WTC11 (cell line): Measurements from ENCODE around the gene TEP1. TPM values are rescaled to one million over a fixed set of nuclear protein-coding genes. Genes with fewer than 3 reads are reported as not detected.

ENCODE experiments used
- ATAC-seq: fragments of 200-7000 bp; cut with Tn5 transposase; 2 replicates; pipeline ENCODE4 v1.10.0; 2021; ENCODE audit warnings: mild to moderate bottlenecking, moderate library complexity
- CTCF ChIA-PET: fragments of 300-600 bp; sonication (Branson Sonifier 250); formaldehyde crosslinking; loops from one replicate; lab custom pipeline; 2021; ENCODE audit warnings: antibody characterized with exemption; lab: Charles Lee
- POLR2A ChIA-PET: fragments of 350-600 bp; sonication (Branson Sonifier 250); formaldehyde crosslinking; loops from one replicate; lab custom pipeline; 2021; ENCODE audit warnings: antibody characterized with exemption; lab: Charles Lee
- DNase-seq: peaks from one replicate; pipeline ENCODE4 v3.0.0; 2021; ENCODE audit warnings: low spot score
- H3K27ac Mint-ChIP-seq: 2 replicates; pipeline ENCODE4 v1.8.0; 2021; ENCODE audit warnings: mixed read lengths
- H3K27me3 Mint-ChIP-seq: 2 replicates; pipeline ENCODE4 v1.8.0; 2021; ENCODE audit warnings: low read depth, mild to moderate bottlenecking, moderate library complexity, mixed read lengths
- H3K36me3 Mint-ChIP-seq: 2 replicates; pipeline ENCODE4 v1.8.0; 2021; ENCODE audit warnings: mixed read lengths
- H3K4me1 Mint-ChIP-seq: 2 replicates; pipeline ENCODE4 v1.8.0; 2022; ENCODE audit warnings: mixed read lengths
- H3K4me3 Mint-ChIP-seq: 2 replicates; pipeline ENCODE4 v1.8.0; 2021; ENCODE audit warnings: mild to moderate bottlenecking, moderate library complexity, mixed read lengths
- H3K9me3 Mint-ChIP-seq: 2 replicates; pipeline ENCODE4 v1.8.0; 2021; ENCODE audit warnings: mixed read lengths
- ATF1 ChIP-seq: sonication (generic); formaldehyde crosslinking; IDR thresholded peaks from 2 replicates; pipeline ENCODE4 v1.8.1; 2023; ENCODE audit warnings: mild to moderate bottlenecking, moderate library complexity, missing genetic modification reagents
- CREB1 ChIP-seq: sonication (generic); formaldehyde crosslinking; IDR thresholded peaks from 2 replicates; pipeline ENCODE4 v1.8.0; 2023; ENCODE audit warnings: mild to moderate bottlenecking, missing genetic modification reagents
- CREM ChIP-seq: sonication (generic); formaldehyde crosslinking; IDR thresholded peaks from 2 replicates; pipeline ENCODE4 v1.8.1; 2022; ENCODE audit warnings: mild to moderate bottlenecking, missing genetic modification reagents, moderate library complexity
- E2F5 ChIP-seq: sonication (generic); formaldehyde crosslinking; IDR thresholded peaks from 2 replicates; pipeline ENCODE4 v1.8.1; 2022; ENCODE audit warnings: mild to moderate bottlenecking, moderate library complexity, missing genetic modification reagents
- FOXP1 ChIP-seq: sonication (generic); formaldehyde crosslinking; IDR thresholded peaks from 2 replicates; pipeline ENCODE4 v1.8.0; 2022; ENCODE audit warnings: missing genetic modification reagents, mild to moderate bottlenecking, moderate library complexity, borderline replicate concordance
- HMGA2 ChIP-seq: fragments of 250-450 bp; sonication (Bioruptor Pico); IDR thresholded peaks from 2 replicates; pipeline ENCODE4 v1.4.0; 2021; ENCODE audit warnings: mild to moderate bottlenecking, moderate library complexity
- NR2C2 ChIP-seq: sonication (generic); formaldehyde crosslinking; IDR thresholded peaks from 2 replicates; pipeline ENCODE4 v1.8.0; 2022; ENCODE audit warnings: mild to moderate bottlenecking, missing genetic modification reagents
- NR3C1 ChIP-seq: sonication (generic); formaldehyde crosslinking; conservative IDR thresholded peaks from 2 replicates; pipeline ENCODE4 v1.8.1; 2023; ENCODE audit warnings: low read depth, mild to moderate bottlenecking, missing genetic modification reagents
- PRRX2 ChIP-seq: fragments of 250-450 bp; sonication (Bioruptor Pico); IDR thresholded peaks from 2 replicates; pipeline ENCODE4 v1.8.0; 2021; ENCODE audit warnings: mild to moderate bottlenecking
- SOX15 ChIP-seq: fragments of 250-450 bp; sonication (Bioruptor Pico); IDR thresholded peaks from 2 replicates; pipeline ENCODE4 v1.9.0; 2021; ENCODE audit warnings: mild to moderate bottlenecking
- SP1 ChIP-seq: sonication (generic); formaldehyde crosslinking; conservative IDR thresholded peaks from 2 replicates; pipeline ENCODE4 v1.8.1; 2022; ENCODE audit warnings: missing genetic modification reagents
- STAT6 ChIP-seq: sonication (generic); formaldehyde crosslinking; conservative IDR thresholded peaks from 2 replicates; pipeline ENCODE4 v1.8.1; 2023; ENCODE audit warnings: mild to moderate bottlenecking, low read depth, missing genetic modification reagents, moderate library complexity
- TEAD1 ChIP-seq: sonication (generic); formaldehyde crosslinking; IDR thresholded peaks from 2 replicates; pipeline ENCODE4 v1.8.0; 2022; ENCODE audit warnings: mild to moderate bottlenecking, missing genetic modification reagents
- ZBTB21 ChIP-seq: sonication (generic); formaldehyde crosslinking; IDR thresholded peaks from 2 replicates; pipeline ENCODE4 v1.8.1; 2023; ENCODE audit warnings: mild to moderate bottlenecking, missing genetic modification reagents, borderline replicate concordance
- ZNF396 ChIP-seq: fragments of 250-450 bp; sonication (Bioruptor Pico); IDR thresholded peaks from 2 replicates; pipeline ENCODE4 v1.8.0; 2021; ENCODE audit warnings: mild to moderate bottlenecking, moderate library complexity, borderline replicate concordance
- ZNF416 ChIP-seq: fragments of 250-450 bp; sonication (Bioruptor Pico); IDR thresholded peaks from 2 replicates; pipeline ENCODE4 v1.9.0; 2021; ENCODE audit warnings: mild to moderate bottlenecking, inconsistent platforms
- ZNF532 ChIP-seq: fragments of 250-450 bp; sonication (Bioruptor Pico); IDR thresholded peaks from 2 replicates; pipeline ENCODE4 v1.9.0; 2021; ENCODE audit warnings: mild to moderate bottlenecking, borderline replicate concordance
- total RNA-seq: library from RNA; stranded (reverse); gene quantifications from 3 replicates; pipeline ENCODE4 v1.2.3, GENCODE V29; 2021
- TF ChIP-seq, protein P1 (sequence below): fragments of 250-450 bp; sonication (Bioruptor Pico); IDR thresholded peaks from 2 replicates; pipeline ENCODE4 v1.8.0; 2021; ENCODE audit warnings: mild to moderate bottlenecking
- TF ChIP-seq, protein P2 (sequence below): sonication (generic); formaldehyde crosslinking; IDR thresholded peaks from 2 replicates; pipeline ENCODE4 v1.8.0; 2022; ENCODE audit warnings: mild to moderate bottlenecking, missing genetic modification reagents
- TF ChIP-seq, protein P3 (sequence below): sonication (generic); formaldehyde crosslinking; IDR thresholded peaks from 2 replicates; pipeline ENCODE4 v1.8.0; 2022; ENCODE audit warnings: mild to moderate bottlenecking, missing genetic modification reagents

Gene TEP1
- total RNA-seq, 1 experiment from 2014 or later, result 16.0 TPM

DNA sequence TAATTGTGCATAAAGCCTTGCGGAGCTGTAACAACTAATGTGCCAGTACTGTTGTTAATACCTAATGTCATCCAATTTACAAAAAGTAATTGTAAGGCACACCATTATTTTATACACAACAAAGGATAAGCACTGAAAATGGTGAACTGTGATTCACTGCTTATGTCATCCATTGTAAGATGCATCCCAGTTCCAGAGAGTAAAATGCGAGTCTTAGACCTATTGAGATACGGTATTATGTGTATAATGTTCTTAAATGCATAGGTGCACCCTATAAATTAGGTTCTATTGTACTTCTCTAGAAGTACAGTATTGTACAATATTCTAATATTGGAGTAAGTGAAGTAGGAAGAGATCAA is 69.5 kb downstream of the TEP1 start:
- Mint-ChIP-seq H3K4me3 (peak overlapping the region; percentile 91), H3K27ac (peak overlapping the region; percentile 98), H3K36me3 (peaks cover 28% of the 10 kb centered on the region), H3K27me3 (no peaks in the 10 kb centered on the region), H3K9me3 (no peaks in the 10 kb centered on the region), H3K4me1 (peaks cover 8% of the 10 kb centered on the region)
- TF ChIP-seq FOXP1 (CRISPR knock-in tag) (no peak), STAT6 (CRISPR knock-in tag) (no peak), CREB1 (CRISPR knock-in tag) (no peak), ZNF532 (CRISPR knock-in tag) (no peak), CREM (no peak), SP1 (CRISPR knock-in tag) (no peak), PRRX2 (CRISPR knock-in tag) (no peak), SOX15 (CRISPR knock-in tag) (no peak)
- DNase-seq (no peak), ATAC-seq (no peak)
- CTCF ChIA-PET, result interaction anchor here (0.6 to 2.4 kb wide), 12 partner anchors 11 to 1448 kb away, joined by 3 to 21 read pairs (median 9); partner anchors contain the start of genes APEX1, CCNB1IP1, OSGEP and PIP4P1
- POLR2A ChIA-PET, result interaction anchor here (0.7 to 2.9 kb wide), 20 partner anchors 9 to 1183 kb away, joined by 3 to 46 read pairs (median 8); partner anchors contain the start of genes APEX1, CCNB1IP1, OSGEP and PIP4P1

GRCh38 chr14:20343092-20343861 is 70.0 kb downstream of the TEP1 start, which contains the start of gene PARP2:
Gene PARP2, plus strand, starts transcription at chr14:20343635. Its CDS starts 7 bp downstream, at chr14:20343642.
- Mint-ChIP-seq H3K36me3 (peaks cover 26% of the 10 kb centered on the region), H3K27me3 (no peaks in the 10 kb centered on the region), H3K4me3 (peak within 1 kb of the TSS; percentile 91), H3K27ac (peak within 1 kb of the TSS; percentile 98), H3K9me3 (no peaks in the 10 kb centered on the region), H3K4me1 (peaks cover 8% of the 10 kb centered on the region)
- peak; percentile 99 for DNase-seq
- ChIA-PET POLR2A (interaction anchor here (0.7 to 2.9 kb wide), 30 partner anchors 9 to 1426 kb away, joined by 3 to 46 read pairs (median 6); partner anchors contain the start of genes APEX1, ARHGEF40, CCNB1IP1 and OSGEP), CTCF (interaction anchor here (0.6 to 2.4 kb wide), 17 partner anchors 9 to 1517 kb away, joined by 3 to 21 read pairs (median 7); partner anchors contain the start of genes APEX1, CCNB1IP1, OSGEP and PIP4P1)
- ATAC-seq, result peak; percentile 97
- TF ChIP-seq, protein P1, sequence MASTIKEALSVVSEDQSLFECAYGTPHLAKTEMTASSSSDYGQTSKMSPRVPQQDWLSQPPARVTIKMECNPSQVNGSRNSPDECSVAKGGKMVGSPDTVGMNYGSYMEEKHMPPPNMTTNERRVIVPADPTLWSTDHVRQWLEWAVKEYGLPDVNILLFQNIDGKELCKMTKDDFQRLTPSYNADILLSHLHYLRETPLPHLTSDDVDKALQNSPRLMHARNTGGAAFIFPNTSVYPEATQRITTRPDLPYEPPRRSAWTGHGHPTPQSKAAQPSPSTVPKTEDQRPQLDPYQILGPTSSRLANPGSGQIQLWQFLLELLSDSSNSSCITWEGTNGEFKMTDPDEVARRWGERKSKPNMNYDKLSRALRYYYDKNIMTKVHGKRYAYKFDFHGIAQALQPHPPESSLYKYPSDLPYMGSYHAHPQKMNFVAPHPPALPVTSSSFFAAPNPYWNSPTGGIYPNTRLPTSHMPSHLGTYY (CRISPR knock-in tag), result peak; percentile 91
- TF ChIP-seq NR2C2 (no peak), ZBTB21 (CRISPR knock-in tag) (peak; percentile 90), ZNF396 (CRISPR knock-in tag) (no peak), CREM (peak; percentile 95), NR3C1 (CRISPR knock-in tag) (0 out of 2 replicates have a peak, but pooled peaks have one; percentile 37), ZNF416 (CRISPR knock-in tag) (peak; percentile 93), STAT6 (CRISPR knock-in tag) (no peak), E2F5 (CRISPR knock-in tag) (peak; percentile 98), TEAD1 (CRISPR knock-in tag) (peak; percentile 91; the same call in 1 of the 2 replicates), ATF1 (CRISPR knock-in tag) (no peak), HMGA2 (CRISPR knock-in tag) (peak; percentile 60)
- TF ChIP-seq, protein P2, sequence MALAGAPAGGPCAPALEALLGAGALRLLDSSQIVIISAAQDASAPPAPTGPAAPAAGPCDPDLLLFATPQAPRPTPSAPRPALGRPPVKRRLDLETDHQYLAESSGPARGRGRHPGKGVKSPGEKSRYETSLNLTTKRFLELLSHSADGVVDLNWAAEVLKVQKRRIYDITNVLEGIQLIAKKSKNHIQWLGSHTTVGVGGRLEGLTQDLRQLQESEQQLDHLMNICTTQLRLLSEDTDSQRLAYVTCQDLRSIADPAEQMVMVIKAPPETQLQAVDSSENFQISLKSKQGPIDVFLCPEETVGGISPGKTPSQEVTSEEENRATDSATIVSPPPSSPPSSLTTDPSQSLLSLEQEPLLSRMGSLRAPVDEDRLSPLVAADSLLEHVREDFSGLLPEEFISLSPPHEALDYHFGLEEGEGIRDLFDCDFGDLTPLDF, result peak; percentile 37; the same call in 1 of the 2 replicates
- TF ChIP-seq, protein P3, sequence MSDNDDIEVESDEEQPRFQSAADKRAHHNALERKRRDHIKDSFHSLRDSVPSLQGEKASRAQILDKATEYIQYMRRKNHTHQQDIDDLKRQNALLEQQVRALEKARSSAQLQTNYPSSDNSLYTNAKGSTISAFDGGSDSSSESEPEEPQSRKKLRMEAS (CRISPR knock-in tag), result peak; percentile 81
